Mesenchymal stem cell (in vitro differentiated cells and primary cell): Measurements from ENCODE around the gene OR5K3.
A peak's percentile ranks its signal among the peaks of the same experiment; 100 is the strongest.
"Not testable (repeated sequence)": the region's sequence is repeated elsewhere in the genome, so short reads cannot be mapped to it uniquely, and the experiment has no call there.

Source experiments
- DNase-seq: peaks from one replicate; pipeline ENCODE4 v3.0.0-alpha.2; 2013
- H2AFZ ChIP-seq: one replicate; pipeline ENCODE4 v1.6.1; 2013; ENCODE audit warnings: low read depth, mild to moderate bottlenecking, control low read depth, inconsistent platforms, low read length, moderate library complexity
- H2AK5ac ChIP-seq: 2 replicates; pipeline ENCODE4 v1.6.1; 2013; ENCODE audit warnings: low read length, moderate library complexity, mild to moderate bottlenecking, inconsistent platforms; ENCODE audit not compliant: severe bottlenecking
- H2BK120ac ChIP-seq: one replicate; pipeline ENCODE4 v1.6.1; 2013; ENCODE audit warnings: low read depth, mild to moderate bottlenecking, inconsistent platforms, low read length, moderate library complexity
- H2BK12ac ChIP-seq, 2 experiments: one replicate each; pipeline ENCODE4 v1.6.1; 2013; ENCODE audit warnings: inconsistent platforms in 2 of 2, low read length in 2 of 2, mild to moderate bottlenecking in 2 of 2, moderate library complexity in 2 of 2, control low read depth in 1 of 2
- H2BK15ac ChIP-seq: one replicate; pipeline ENCODE4 v1.6.1; 2013; ENCODE audit warnings: mild to moderate bottlenecking, low read depth, inconsistent platforms; ENCODE audit not compliant: poor library complexity, severe bottlenecking
- H2BK5ac ChIP-seq: 2 replicates; pipeline ENCODE4 v1.6.1; 2013; ENCODE audit warnings: low read depth, mild to moderate bottlenecking, low read length, control low read depth, inconsistent platforms; ENCODE audit not compliant: poor library complexity, severe bottlenecking
- H3K14ac ChIP-seq, 2 experiments: one replicate each; pipeline ENCODE4 v1.6.1; 2013; ENCODE audit warnings: inconsistent platforms in 2 of 2, low read length in 2 of 2, control low read depth in 1 of 2, mild to moderate bottlenecking in 1 of 2, moderate library complexity in 1 of 2
- H3K18ac ChIP-seq, 2 experiments: one replicate each; pipeline ENCODE4 v1.6.1; 2013; ENCODE audit warnings: inconsistent platforms in 2 of 2, low read length in 2 of 2, control low read depth in 1 of 2, low read depth in 1 of 2, mild to moderate bottlenecking in 1 of 2
- H3K23ac ChIP-seq, 2 experiments: one replicate each; pipeline ENCODE4 v1.6.1; 2013; ENCODE audit warnings: inconsistent platforms in 2 of 2, low read length in 2 of 2, mild to moderate bottlenecking in 2 of 2, moderate library complexity in 2 of 2, control low read depth in 1 of 2
- H3K27ac ChIP-seq: 2 replicates; pipeline ENCODE4 v1.5.1; 2013; ENCODE audit warnings: mild to moderate bottlenecking, moderate library complexity, low read length, control low read depth, inconsistent platforms; ENCODE audit not compliant: poor library complexity, severe bottlenecking
- H3K27me3 ChIP-seq, 2 experiments: 2 replicates each; pipeline versions ENCODE4 v1.6.1 to v1.7.0; 2013; ENCODE audit warnings: low read length in 2 of 2, mild to moderate bottlenecking in 2 of 2, moderate library complexity in 2 of 2, control low read depth in 1 of 2, inconsistent platforms in 1 of 2; ENCODE audit not compliant: control insufficient read depth in 1 of 2, insufficient read depth in 1 of 2
- H3K36me3 ChIP-seq, 2 experiments: 2 replicates each; pipeline versions ENCODE4 v1.6.1 to v1.7.0; 2013; ENCODE audit warnings: low read length in 2 of 2, control low read depth in 1 of 2, inconsistent platforms in 1 of 2, low read depth in 1 of 2, mild to moderate bottlenecking in 1 of 2; ENCODE audit not compliant: insufficient read depth in 2 of 2, control insufficient read depth in 1 of 2
- H3K4ac ChIP-seq, 2 experiments: one replicate each; pipeline ENCODE4 v1.6.1; 2013; ENCODE audit warnings: inconsistent platforms in 2 of 2, low read length in 2 of 2, mild to moderate bottlenecking in 2 of 2, moderate library complexity in 2 of 2, control low read depth in 1 of 2, low read depth in 1 of 2
- H3K4me1 ChIP-seq: 2 replicates; pipeline ENCODE4 v1.6.1; 2013; ENCODE audit warnings: low read depth, low read length, control low read depth; ENCODE audit not compliant: control insufficient read depth, insufficient read depth
- H3K4me2 ChIP-seq: 2 replicates; pipeline ENCODE4 v1.6.1; 2013; ENCODE audit warnings: low read length, mild to moderate bottlenecking, inconsistent platforms; ENCODE audit not compliant: poor library complexity, severe bottlenecking
- H3K4me3 ChIP-seq, 2 experiments: 2 replicates each; pipeline versions ENCODE4 v1.5.1 to v1.7.0; 2013; ENCODE audit warnings: low read length in 2 of 2, mild to moderate bottlenecking in 2 of 2, control low read depth in 1 of 2, low read depth in 1 of 2; ENCODE audit not compliant: insufficient read depth in 1 of 2
- H3K79me1 ChIP-seq: replicated peaks from 2 replicates; pipeline ENCODE4 v1.6.1; 2013; ENCODE audit warnings: mild to moderate bottlenecking, control low read depth, low read length, inconsistent platforms; ENCODE audit not compliant: poor library complexity, severe bottlenecking
- H3K9ac ChIP-seq: 2 replicates; pipeline ENCODE4 v1.7.0; 2013; ENCODE audit warnings: mild to moderate bottlenecking, low read length, moderate library complexity
- H3K9me3 ChIP-seq: 2 replicates; pipeline ENCODE4 v1.7.0; 2013; ENCODE audit warnings: mild to moderate bottlenecking, low read length; ENCODE audit not compliant: control insufficient read depth
- H4K8ac ChIP-seq: one replicate; pipeline ENCODE4 v1.6.1; 2013; ENCODE audit warnings: inconsistent platforms, mild to moderate bottlenecking, low read length, moderate library complexity
- H4K91ac ChIP-seq: one replicate; pipeline ENCODE4 v1.6.1; 2013; ENCODE audit warnings: mild to moderate bottlenecking, low read length, inconsistent platforms
- WGBS: methylation state at CpG from one replicate; pipeline ENCODE4 v1.1.7; 2013; ENCODE audit warnings: mixed read lengths; 5-methylcytosine and 5-hydroxymethylcytosine counted together

Gene OR5K3

DNA sequence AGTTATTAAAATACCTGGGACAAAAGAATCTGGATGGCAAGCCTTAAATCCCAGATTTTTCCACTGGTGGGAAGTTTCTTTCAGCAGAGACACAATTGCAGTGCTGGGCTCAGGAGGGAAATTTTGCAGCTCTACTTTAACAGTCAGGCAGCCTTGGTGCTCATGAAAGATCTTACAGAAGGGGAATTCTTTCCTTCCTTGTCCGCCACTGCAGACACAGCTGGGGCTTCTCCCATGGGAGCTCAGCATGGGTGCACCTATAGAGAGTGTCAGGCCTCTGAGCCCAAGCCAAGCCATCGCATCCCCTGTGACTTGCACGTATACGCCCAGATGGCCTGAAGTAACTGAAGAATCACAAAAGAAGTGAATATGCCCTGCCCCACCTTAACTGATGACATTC lies 6.0 kb downstream of the OR5K3 start:
- not testable (repeated sequence) for H2AK5ac ChIP-seq, H3K27ac ChIP-seq, H3K14ac ChIP-seq, H3K23ac ChIP-seq, H2BK120ac ChIP-seq, H2BK12ac ChIP-seq, H3K4me3 ChIP-seq, H3K4me2 ChIP-seq, H4K91ac ChIP-seq, DNase-seq, H2AFZ ChIP-seq, H3K4me1 ChIP-seq, H3K18ac ChIP-seq, H2BK15ac ChIP-seq, H4K8ac ChIP-seq, H2BK5ac ChIP-seq, H3K4ac ChIP-seq, H3K36me3 ChIP-seq, H3K9ac ChIP-seq, H3K79me1 ChIP-seq
- Histone ChIP-seq H3K27me3 (peaks cover 0 to 13% of the 10 kb centered on the region in 2 experiments), H3K9me3 (peaks cover 28% of the 10 kb centered on the region)
- 85% methylated on average over 2 of the region's 4 CpGs for WGBS

GRCh38 chr3:98398513-98398912 lies 8.0 kb downstream of the OR5K3 start:
- H3K4me2 ChIP-seq: no peak overlapping the region

GRCh38 chr3:98402507-98402906 lies 12.0 kb downstream of the OR5K3 start:
- Histone ChIP-seq H3K27ac (no peak overlapping the region), H3K79me1 (no peaks in the 10 kb centered on the region), H2BK120ac (no peak overlapping the region), H2AK5ac (no peak overlapping the region), H3K36me3 (no peaks in the 10 kb centered on the region), H3K14ac (no peak overlapping the region), H4K8ac (no peak overlapping the region), H2BK12ac (no peak overlapping the region), H3K4me2 (no peak overlapping the region), H3K4ac (no peak overlapping the region), H3K18ac (no peak overlapping the region), H3K4me3 (no peak overlapping the region), H3K9ac (no peak overlapping the region), H2BK5ac (no peak overlapping the region), H3K23ac (no peak overlapping the region), H3K4me1 (no peaks in the 10 kb centered on the region), H2BK15ac (no peak overlapping the region), H3K9me3 (peaks cover 68% of the 10 kb centered on the region), H2AFZ (no peak overlapping the region), H3K27me3 (no peaks in the 10 kb centered on the region), H4K91ac (no peak overlapping the region)
- 100% methylated on average over 1 of the region's 1 CpG for WGBS
- no peak for DNase-seq

More at GRCh38 chr3:98398513-98398912, 8.0 kb downstream of the OR5K3 start:
- no peak overlapping the region for H3K27ac ChIP-seq
- no peaks in the 10 kb centered on the region for H3K36me3 ChIP-seq
- no peaks in the 10 kb centered on the region for H3K79me1 ChIP-seq
- no peak for DNase-seq
- peaks cover 0 to 13% of the 10 kb centered on the region in 2 experiments for H3K27me3 ChIP-seq
- H3K4me3 ChIP-seq: no peak overlapping the region
- H3K23ac ChIP-seq: no peak overlapping the region
- no peak overlapping the region for H4K8ac ChIP-seq
- H2AK5ac ChIP-seq: no peak overlapping the region
- H2BK15ac ChIP-seq: no peak overlapping the region
- no peak overlapping the region for H2AFZ ChIP-seq
- H4K91ac ChIP-seq: no peak overlapping the region
- H3K9ac ChIP-seq: no peak overlapping the region
- no peaks in the 10 kb centered on the region for H3K4me1 ChIP-seq
- H2BK5ac ChIP-seq: no peak overlapping the region
- H3K14ac ChIP-seq: no peak overlapping the region
- no peak overlapping the region for H2BK120ac ChIP-seq
- H3K9me3 ChIP-seq: peaks cover 45% of the 10 kb centered on the region
- no peak overlapping the region for H3K4ac ChIP-seq
- no peak overlapping the region for H3K18ac ChIP-seq
- no peak overlapping the region for H2BK12ac ChIP-seq

DNA sequence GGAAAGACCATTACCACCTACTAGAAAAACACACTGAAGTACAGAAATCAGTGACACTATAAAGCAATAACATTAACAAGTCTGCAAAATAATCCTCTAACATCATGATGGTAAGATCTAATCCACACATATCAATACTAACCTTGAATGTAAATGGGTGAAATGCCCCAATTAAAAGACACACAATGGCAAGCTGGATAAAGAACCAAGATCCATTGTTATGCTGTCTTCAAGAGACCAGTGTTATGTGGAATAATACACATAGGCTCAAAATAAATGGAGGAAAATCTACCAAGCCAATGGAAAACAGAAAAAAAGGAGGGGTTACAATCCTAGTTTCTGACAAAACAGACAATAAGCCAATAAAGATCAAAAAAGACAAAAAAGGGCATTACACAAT lies 13.5 kb downstream of the OR5K3 start:
- Histone ChIP-seq H3K9me3 (peaks cover 60% of the 10 kb centered on the region), H3K4me2 (no peak overlapping the region), H3K36me3 (no peaks in the 10 kb centered on the region), H3K27ac (no peak overlapping the region), H2AFZ (no peak overlapping the region), H3K4me3 (peak overlapping the region in 1 of 2 experiments; percentile 19), H2BK120ac (no peak overlapping the region), H3K79me1 (no peaks in the 10 kb centered on the region), H4K8ac (no peak overlapping the region), H2AK5ac (no peak overlapping the region), H3K27me3 (no peaks in the 10 kb centered on the region), H2BK5ac (no peak overlapping the region), H4K91ac (no peak overlapping the region), H2BK12ac (no peak overlapping the region), H2BK15ac (no peak overlapping the region), H3K14ac (no peak overlapping the region), H3K4ac (no peak overlapping the region), H3K4me1 (no peaks in the 10 kb centered on the region), H3K23ac (no peak overlapping the region), H3K18ac (no peak overlapping the region), H3K9ac (no peak overlapping the region)
- no peak for DNase-seq
